HEK293T (cell line): Measurements from ENCODE around the gene SLC6A11.

Experiments
- BHLHE40 ChIP-seq: fragments of 450-650 bp; IDR thresholded peaks from 2 replicates; pipeline ENCODE4 v1.6.1; 2016; ENCODE audit warnings: mild to moderate bottlenecking, moderate library complexity, borderline replicate concordance
- CTBP1 ChIP-seq: fragments of 450-650 bp; IDR thresholded peaks from 2 replicates; pipeline ENCODE4 v1.6.1; 2016; ENCODE audit warnings: borderline replicate concordance
- ELF4 ChIP-seq: fragments of 450-650 bp; IDR thresholded peaks from 2 replicates; pipeline ENCODE4 v1.6.1; 2017; ENCODE audit warnings: antibody characterized with exemption
- FOXA1 ChIP-seq: fragments of 450-650 bp; IDR thresholded peaks from 2 replicates; pipeline ENCODE4 v1.6.1; 2016; ENCODE audit warnings: mild to moderate bottlenecking
- FOXK2 ChIP-seq: fragments of 450-650 bp; IDR thresholded peaks from 2 replicates; pipeline ENCODE4 v1.6.1; 2016; ENCODE audit warnings: mild to moderate bottlenecking
- FOXM1 ChIP-seq: fragments of 450-650 bp; IDR thresholded peaks from 2 replicates; pipeline ENCODE4 v1.6.1; 2017; ENCODE audit warnings: mild to moderate bottlenecking, borderline replicate concordance
- L3MBTL2 ChIP-seq: fragments of 450-650 bp; conservative IDR thresholded peaks from 2 replicates; pipeline ENCODE4 v1.6.1; 2016; ENCODE audit warnings: mild to moderate bottlenecking
- LEF1 ChIP-seq: fragments of 450-650 bp; IDR thresholded peaks from 2 replicates; pipeline ENCODE4 v1.6.1; 2017; ENCODE audit warnings: mild to moderate bottlenecking, borderline replicate concordance
- NFRKB ChIP-seq: fragments of 450-650 bp; IDR thresholded peaks from 2 replicates; pipeline ENCODE4 v1.6.1; 2016; ENCODE audit warnings: mild to moderate bottlenecking, moderate library complexity
- PKNOX1 ChIP-seq: fragments of 450-650 bp; IDR thresholded peaks from 2 replicates; pipeline ENCODE4 v1.6.1; 2016
- SUZ12 ChIP-seq: fragments of 450-650 bp; IDR thresholded peaks from 2 replicates; pipeline ENCODE4 v1.6.1; 2016; ENCODE audit warnings: mild to moderate bottlenecking
- TARDBP ChIP-seq: fragments of 450-650 bp; IDR thresholded peaks from 2 replicates; pipeline ENCODE4 v1.6.1; 2016

- TF ChIP-seq PKNOX1 (no peak), FOXM1 (no peak), CTBP1 (no peak), BHLHE40 (no peak), FOXA1 (no peak), FOXK2 (no peak), L3MBTL2 (no peak), ELF4 (no peak), SUZ12 (no peak), NFRKB (no peak), LEF1 (no peak), TARDBP (no peak)
Measured at GRCh38 chr3:10813425-10813824, 2.6 kb upstream of the SLC6A11 start.
